D721Med (cell line): ENCODE data around the gene EMSY.
"Not testable (repeated sequence)": the region's sequence is repeated elsewhere in the genome, so short reads cannot be mapped to it uniquely, and the experiment has no call there.

Experiments used
- DNase-seq: peaks from one replicate; pipeline ENCODE4 v3.0.0; 2011; ENCODE audit warnings: low spot score; ENCODE audit not compliant: insufficient read length
- FAIRE-seq: peaks from 2 replicates; lab custom pipeline; 2011; peaks lifted over from hg19 to GRCh38; lab: Jason Lieb, UNC
- TF ChIP-seq, protein P1 (sequence below): IDR thresholded peaks from 2 replicates; pipeline ENCODE4 v1.5.1; 2012; ENCODE audit warnings: mild to moderate bottlenecking, control low read depth; ENCODE audit not compliant: insufficient read depth; ENCODE audit errors: missing control alignments

The EMSY gene, protein sequence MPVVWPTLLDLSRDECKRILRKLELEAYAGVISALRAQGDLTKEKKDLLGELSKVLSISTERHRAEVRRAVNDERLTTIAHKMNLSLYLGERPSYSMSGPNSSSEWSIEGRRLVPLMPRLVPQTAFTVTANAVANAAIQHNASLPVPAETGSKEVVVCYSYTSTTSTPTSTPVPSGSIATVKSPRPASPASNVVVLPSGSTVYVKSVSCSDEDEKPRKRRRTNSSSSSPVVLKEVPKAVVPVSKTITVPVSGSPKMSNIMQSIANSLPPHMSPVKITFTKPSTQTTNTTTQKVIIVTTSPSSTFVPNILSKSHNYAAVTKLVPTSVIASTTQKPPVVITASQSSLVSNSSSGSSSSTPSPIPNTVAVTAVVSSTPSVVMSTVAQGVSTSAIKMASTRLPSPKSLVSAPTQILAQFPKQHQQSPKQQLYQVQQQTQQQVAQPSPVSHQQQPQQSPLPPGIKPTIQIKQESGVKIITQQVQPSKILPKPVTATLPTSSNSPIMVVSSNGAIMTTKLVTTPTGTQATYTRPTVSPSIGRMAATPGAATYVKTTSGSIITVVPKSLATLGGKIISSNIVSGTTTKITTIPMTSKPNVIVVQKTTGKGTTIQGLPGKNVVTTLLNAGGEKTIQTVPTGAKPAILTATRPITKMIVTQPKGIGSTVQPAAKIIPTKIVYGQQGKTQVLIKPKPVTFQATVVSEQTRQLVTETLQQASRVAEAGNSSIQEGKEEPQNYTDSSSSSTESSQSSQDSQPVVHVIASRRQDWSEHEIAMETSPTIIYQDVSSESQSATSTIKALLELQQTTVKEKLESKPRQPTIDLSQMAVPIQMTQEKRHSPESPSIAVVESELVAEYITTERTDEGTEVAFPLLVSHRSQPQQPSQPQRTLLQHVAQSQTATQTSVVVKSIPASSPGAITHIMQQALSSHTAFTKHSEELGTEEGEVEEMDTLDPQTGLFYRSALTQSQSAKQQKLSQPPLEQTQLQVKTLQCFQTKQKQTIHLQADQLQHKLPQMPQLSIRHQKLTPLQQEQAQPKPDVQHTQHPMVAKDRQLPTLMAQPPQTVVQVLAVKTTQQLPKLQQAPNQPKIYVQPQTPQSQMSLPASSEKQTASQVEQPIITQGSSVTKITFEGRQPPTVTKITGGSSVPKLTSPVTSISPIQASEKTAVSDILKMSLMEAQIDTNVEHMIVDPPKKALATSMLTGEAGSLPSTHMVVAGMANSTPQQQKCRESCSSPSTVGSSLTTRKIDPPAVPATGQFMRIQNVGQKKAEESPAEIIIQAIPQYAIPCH (N-terminal part only)

DNA sequence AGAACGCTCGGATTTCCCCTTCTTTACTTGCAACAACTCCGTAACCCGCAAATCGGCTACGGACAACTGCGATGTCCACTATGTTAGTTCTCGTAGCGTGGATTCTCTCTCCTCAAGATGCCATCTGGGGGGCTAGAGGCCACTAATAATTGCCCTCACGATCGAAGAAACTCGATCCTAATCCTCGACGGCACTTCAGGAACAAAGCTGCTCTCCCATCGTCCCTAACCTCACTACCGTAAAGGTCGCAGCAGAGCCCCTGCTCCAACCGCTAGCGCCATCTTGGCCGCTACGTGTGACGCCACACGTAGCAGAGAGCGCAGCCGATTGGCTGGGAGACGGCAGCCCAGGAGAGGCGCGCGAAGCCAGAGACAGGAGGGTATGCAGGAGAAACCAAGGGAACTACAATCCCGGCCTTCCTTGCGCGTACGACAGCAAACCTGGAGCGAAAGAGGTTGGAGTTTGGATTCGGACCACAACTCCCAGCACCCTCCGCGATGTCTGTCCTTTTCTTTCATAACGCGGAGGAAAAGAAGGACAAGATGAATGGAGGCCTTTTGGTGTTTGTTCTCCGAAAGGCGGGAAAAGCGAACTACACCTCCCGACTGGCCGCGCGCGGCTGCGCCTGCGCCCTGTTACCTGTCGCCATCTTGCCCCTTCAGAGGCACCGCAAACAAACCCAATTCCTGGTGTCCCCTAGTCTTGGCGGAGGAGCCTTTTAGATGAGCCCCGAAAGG, at the start of gene EMSY:
EMSY (plus strand) TSS at position 635 of the 737 bp plus-strand sequence. CDS start 1,921 bp downstream, outside the sequence.
- TF ChIP-seq, protein P1, sequence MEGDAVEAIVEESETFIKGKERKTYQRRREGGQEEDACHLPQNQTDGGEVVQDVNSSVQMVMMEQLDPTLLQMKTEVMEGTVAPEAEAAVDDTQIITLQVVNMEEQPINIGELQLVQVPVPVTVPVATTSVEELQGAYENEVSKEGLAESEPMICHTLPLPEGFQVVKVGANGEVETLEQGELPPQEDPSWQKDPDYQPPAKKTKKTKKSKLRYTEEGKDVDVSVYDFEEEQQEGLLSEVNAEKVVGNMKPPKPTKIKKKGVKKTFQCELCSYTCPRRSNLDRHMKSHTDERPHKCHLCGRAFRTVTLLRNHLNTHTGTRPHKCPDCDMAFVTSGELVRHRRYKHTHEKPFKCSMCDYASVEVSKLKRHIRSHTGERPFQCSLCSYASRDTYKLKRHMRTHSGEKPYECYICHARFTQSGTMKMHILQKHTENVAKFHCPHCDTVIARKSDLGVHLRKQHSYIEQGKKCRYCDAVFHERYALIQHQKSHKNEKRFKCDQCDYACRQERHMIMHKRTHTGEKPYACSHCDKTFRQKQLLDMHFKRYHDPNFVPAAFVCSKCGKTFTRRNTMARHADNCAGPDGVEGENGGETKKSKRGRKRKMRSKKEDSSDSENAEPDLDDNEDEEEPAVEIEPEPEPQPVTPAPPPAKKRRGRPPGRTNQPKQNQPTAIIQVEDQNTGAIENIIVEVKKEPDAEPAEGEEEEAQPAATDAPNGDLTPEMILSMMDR, result no peak
- FAIRE-seq, result peak; percentile 16
- peak; percentile 61 for DNase-seq

DNA sequence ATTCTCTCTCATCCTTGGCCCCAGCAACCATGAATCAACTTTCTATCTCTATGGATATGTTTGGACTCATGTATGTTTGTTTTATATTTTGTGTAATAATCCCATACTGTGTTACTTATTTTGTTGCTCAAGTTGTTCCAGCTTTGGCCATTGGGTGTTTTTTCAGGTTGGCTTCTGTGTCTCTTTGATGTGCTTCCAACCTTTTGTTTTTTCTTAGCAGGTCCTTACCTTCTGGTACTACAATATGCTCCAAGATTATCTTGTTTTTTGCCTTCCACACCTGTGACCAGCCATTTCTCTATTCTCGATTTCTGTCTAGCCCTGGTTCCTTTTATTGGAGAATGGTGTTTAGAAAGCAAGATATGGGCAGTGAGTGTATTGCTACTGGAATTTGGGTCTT, 49.5 kb upstream of the EMSY start:
- FAIRE-seq (no peak), DNase-seq (no peak)
- TF ChIP-seq, protein P1, result no peak

DNA sequence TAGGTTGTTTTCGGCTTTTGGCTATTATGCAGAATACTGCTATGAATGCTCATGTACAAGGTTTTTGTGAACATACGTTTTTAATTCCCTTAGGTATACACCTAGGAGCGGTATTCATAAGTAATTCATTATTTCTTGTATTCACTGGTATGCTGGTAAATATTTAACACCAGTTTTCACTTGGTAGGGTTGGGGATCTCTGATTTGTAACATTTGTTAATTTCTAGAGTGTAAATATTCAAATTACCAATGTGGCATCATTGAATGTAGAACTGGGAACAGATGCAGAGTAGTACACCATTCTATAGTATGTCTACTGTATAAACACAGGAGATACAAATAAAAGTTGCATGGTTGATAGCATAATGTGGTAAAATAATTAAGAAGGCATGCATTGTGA, 47.4 kb upstream of the EMSY start:
- TF ChIP-seq, protein P1, result no peak
- DNase-seq (no peak), FAIRE-seq (no peak)

DNA sequence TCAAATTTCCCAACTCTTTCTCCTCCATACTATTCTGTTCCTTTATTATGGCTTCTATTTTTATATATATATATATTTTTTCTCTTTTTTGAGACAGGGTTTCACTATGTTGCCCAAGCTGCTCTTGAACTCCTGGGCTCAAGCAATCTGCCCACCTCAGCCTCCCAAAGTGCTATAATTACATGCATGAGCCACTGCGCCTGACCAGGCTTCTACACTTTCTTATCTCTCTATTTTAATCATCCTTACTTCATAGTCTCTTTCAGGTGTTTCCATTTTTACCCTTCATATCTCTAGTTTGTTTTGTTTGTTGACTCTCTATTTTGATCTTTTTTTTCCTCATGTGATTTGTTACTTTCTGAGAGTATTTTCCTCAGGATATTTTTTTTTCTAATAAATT, 43.9 kb upstream of the EMSY start:
- FAIRE-seq, result no peak
- TF ChIP-seq, protein P1, result no peak
- no peak for DNase-seq

DNA sequence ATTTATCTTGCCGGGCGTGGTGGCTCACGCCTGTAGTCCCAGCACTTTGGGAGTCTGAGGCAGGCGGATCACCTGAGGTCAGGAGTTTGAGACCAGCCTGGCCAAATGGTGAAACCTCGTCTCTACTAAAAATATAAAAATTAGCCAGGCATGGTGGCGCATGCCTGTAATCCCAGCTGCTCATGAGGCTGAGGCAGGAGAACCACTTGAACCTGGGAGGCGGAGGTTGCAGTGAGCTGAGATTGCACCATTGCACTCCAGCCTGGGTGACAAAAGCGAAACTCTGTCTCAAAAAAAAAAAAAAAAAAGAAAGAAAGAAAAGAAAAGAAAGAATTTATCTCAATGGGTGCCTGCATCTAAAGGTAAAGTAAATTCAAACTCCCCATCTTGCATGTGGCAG, 43.3 kb upstream of the EMSY start:
- not testable (repeated sequence) for FAIRE-seq, DNase-seq

DNA sequence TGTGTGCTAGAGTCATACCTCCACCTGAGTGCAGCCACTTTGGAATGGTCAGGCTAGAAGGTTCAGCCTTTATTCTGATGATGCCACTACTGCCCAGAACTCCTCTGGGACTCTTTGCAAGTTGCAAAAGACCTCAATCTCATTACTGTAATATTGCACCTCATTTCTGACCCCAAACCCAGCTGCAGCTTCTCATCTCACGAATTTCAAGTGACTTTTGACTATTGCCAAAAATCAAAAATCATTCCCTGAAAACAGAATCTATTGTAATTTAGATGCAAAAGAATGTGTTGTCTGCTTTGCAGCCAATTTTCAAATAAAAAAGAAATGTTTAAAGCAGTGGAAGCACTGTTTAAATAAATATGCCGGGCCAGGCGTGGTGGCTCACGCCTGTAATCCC, 38.5 kb upstream of the EMSY start:
- FAIRE-seq, result no peak
- DNase-seq, result no peak
- TF ChIP-seq, protein P1, result no peak
